Endothelial cell of umbilical vein (primary cell): ENCODE data around the gene SWAP70. TPM values are rescaled to one million over a fixed set of nuclear protein-coding genes. Genes with fewer than 3 reads are reported as not detected.
"Not testable (repeated sequence)": the region's sequence is repeated elsewhere in the genome, so short reads cannot be mapped to it uniquely, and the experiment has no call there.

Source experiments
- BruUV-seq: library from RNA; stranded (reverse); fragments of 400-500 nt; replicated peaks from 2 replicates; lab custom pipeline; 2021; lab: Mats Ljungman, UMichigan
- CTCF ChIA-PET: fragments of 300-600, 350-600 bp; sonication (Branson Sonifier 250); formaldehyde crosslinking; loops from one replicate; lab custom pipeline; 2021; ENCODE audit warnings: antibody characterized with exemption, inconsistent platforms; lab: Charles Lee
- POLR2A ChIA-PET: fragments of 300-600, 350-600 bp; sonication (Branson Sonifier 250); formaldehyde crosslinking; loops from one replicate; lab custom pipeline; 2021; ENCODE audit warnings: antibody characterized with exemption, inconsistent platforms; lab: Charles Lee
- DNase-seq: peaks from one replicate; pipeline ENCODE4 v3.0.0-alpha.2; 2011; ENCODE audit warnings: low read depth, low spot score
- FAIRE-seq: peaks from 2 replicates; lab custom pipeline; 2011; peaks lifted over from hg19 to GRCh38; lab: Jason Lieb, UNC
- H2AFZ ChIP-seq: 2 replicates; pipeline ENCODE4 v1.6.0; 2012; ENCODE audit warnings: low read depth, low read length, control low read depth, inconsistent platforms
- H3K27ac ChIP-seq: 2 replicates; pipeline ENCODE4 v1.5.1; 2011; ENCODE audit warnings: low read depth, mild to moderate bottlenecking, control low read depth, low read length, moderate library complexity; ENCODE audit not compliant: insufficient read depth
- H3K27me3 ChIP-seq, 2 experiments: 2 replicates each; pipeline versions ENCODE4 v1.6.0 to v1.6.1; 2011; ENCODE audit warnings: low read length in 2 of 2, mixed read lengths in 1 of 2; ENCODE audit not compliant: control insufficient read depth in 2 of 2, insufficient read depth in 2 of 2
- H3K36me3 ChIP-seq, 2 experiments: 2 replicates in 1 of 2; 3 replicates in 1 of 2; pipeline ENCODE4 v1.5.1; 2011; ENCODE audit warnings: low read length in 2 of 2, mild to moderate bottlenecking in 1 of 2, moderate library complexity in 1 of 2; ENCODE audit not compliant: control insufficient read depth in 2 of 2, insufficient read depth in 2 of 2; ENCODE audit errors: extremely low read depth in 1 of 2
- H3K4me1 ChIP-seq: 3 replicates; pipeline ENCODE4 v1.5.1; 2011; ENCODE audit warnings: mild to moderate bottlenecking, low read length; ENCODE audit not compliant: control insufficient read depth, insufficient read depth; ENCODE audit errors: extremely low read depth
- H3K4me2 ChIP-seq: 2 replicates; pipeline ENCODE4 v1.6.1; 2011; ENCODE audit warnings: low read length, control low read depth, mixed read lengths; ENCODE audit not compliant: insufficient read depth
- H3K4me3 ChIP-seq, 3 experiments: fragments of 200-600 bp in 1 of 3; sonication (generic), shearing (Covaris generic) in 1 of 3; replicated peaks in 1 of 3; 2 replicates each; pipeline ENCODE4 v1.5.1; 2011 to 2016; ENCODE audit warnings: control low read depth in 3 of 3, low read length in 3 of 3, mild to moderate bottlenecking in 2 of 3, inconsistent platforms in 1 of 3, low read depth in 1 of 3, moderate library complexity in 1 of 3; ENCODE audit not compliant: insufficient read depth in 1 of 3
- H3K79me2 ChIP-seq: 2 replicates; pipeline ENCODE4 v1.6.0; 2012; ENCODE audit warnings: low read length, inconsistent platforms; ENCODE audit not compliant: control insufficient read depth, insufficient read depth
- H3K9ac ChIP-seq: replicated peaks from 2 replicates; pipeline ENCODE3; 2011; ENCODE audit warnings: low read length, control low read depth; ENCODE audit not compliant: insufficient read depth; ENCODE audit errors: extremely low read depth
- H3K9me1 ChIP-seq: replicated peaks from 3 replicates; pipeline ENCODE4 v1.6.0; 2011; ENCODE audit warnings: mild to moderate bottlenecking, low read length; ENCODE audit not compliant: control insufficient read depth, insufficient read depth; ENCODE audit errors: extremely low read depth
- H3K9me3 ChIP-seq: replicated peaks from 2 replicates; pipeline ENCODE4 v1.5.1; 2012; ENCODE audit warnings: low read length, inconsistent platforms; ENCODE audit not compliant: control insufficient read depth, insufficient read depth
- H4K20me1 ChIP-seq: replicated peaks from 2 replicates; pipeline ENCODE3; 2011; ENCODE audit warnings: mild to moderate bottlenecking, low read length; ENCODE audit not compliant: control insufficient read depth, insufficient read depth; ENCODE audit errors: extremely low read depth
- CTCF ChIP-seq, 2 donors: IDR thresholded peaks; 1 replicate in 1 of 2; 2 replicates in 1 of 2; pipeline ENCODE4 v1.5.1; 2011; ENCODE audit warnings: low read length in 2 of 2, mild to moderate bottlenecking in 2 of 2, moderate library complexity in 2 of 2, control low read depth in 1 of 2, inconsistent platforms in 1 of 2, low read depth in 1 of 2; ENCODE audit not compliant: insufficient read depth in 1 of 2; ENCODE audit errors: extremely low read depth in 1 of 2
- EZH2 ChIP-seq: IDR thresholded peaks from 2 replicates; pipeline ENCODE4 v1.6.1; 2012; ENCODE audit warnings: borderline replicate concordance, low read depth, mild to moderate bottlenecking, moderate library complexity, low read length, inconsistent platforms; ENCODE audit not compliant: severe bottlenecking
- FOS ChIP-seq: IDR thresholded peaks from 2 replicates; pipeline ENCODE4 v1.6.1; 2011; ENCODE audit warnings: mild to moderate bottlenecking, low read length, moderate library complexity, borderline replicate concordance; ENCODE audit not compliant: insufficient read depth
- GATA2 ChIP-seq: IDR thresholded peaks from 2 replicates; pipeline ENCODE4 v1.7.0; 2011; ENCODE audit warnings: low read depth, mild to moderate bottlenecking, moderate library complexity, mixed read lengths, low read length; ENCODE audit not compliant: insufficient read length, insufficient read depth
- JUN ChIP-seq: IDR thresholded peaks from 2 replicates; pipeline ENCODE4 v1.6.1; 2011; ENCODE audit warnings: borderline replicate concordance, low read depth; ENCODE audit not compliant: insufficient read length, insufficient read depth
- MAX ChIP-seq: IDR thresholded peaks from 2 replicates; pipeline ENCODE4 v1.6.1; 2011; ENCODE audit not compliant: insufficient read depth, insufficient read length
- MYC ChIP-seq: IDR thresholded peaks from one replicate; pipeline ENCODE4 v1.6.1; 2011; ENCODE audit warnings: mild to moderate bottlenecking, low read depth, low read length
- POLR2A ChIP-seq: IDR thresholded peaks from 2 replicates; pipeline ENCODE4 v1.6.1; 2012; ENCODE audit warnings: low read depth, mild to moderate bottlenecking, control low read depth, low read length
- POLR2AphosphoS5 ChIP-seq: IDR thresholded peaks from 2 replicates; pipeline ENCODE4 v1.6.1; 2012; ENCODE audit warnings: low read depth, mild to moderate bottlenecking, control low read depth, low read length, moderate library complexity; ENCODE audit not compliant: insufficient read depth
- dilution Hi-C: fragments of 300-500 bp; cut with MboI; formaldehyde crosslinking; loops from one replicate; pipeline ENCODE4 v1.15.0; 2019; ENCODE audit warnings: low sequenced_read_pairs; ENCODE audit not compliant: extremely low pct_ligation_motif_present
- intact Hi-C: fragments of 100-400 bp; cut with micrococcal nuclease; formaldehyde crosslinking; loops from one replicate; pipeline ENCODE4 v1.10.0; 2022
- polyA plus RNA-seq, 4 experiments: library from polyadenylated mRNA; depleted of rRNA in 3 of 4; stranded (reverse) in 3 of 4; unstranded in 1 of 4; fragments of >200 nt; gene quantifications; 2 replicates each; pipeline versions ENCODE4 v1.2.1 to v1.2.3, GENCODE V29; 2011 to 2012; ENCODE audit warnings: missing spikeins in 1 of 4
- total RNA-seq: library from RNA; stranded (reverse); gene quantifications from 2 replicates; pipeline ENCODE4 v1.2.3, GENCODE V29; 2021

SWAP70 gene
- total and polyA plus RNA-seq, 2 donors (not counting 3 experiments of a cell fraction or from before 2014, with no cell fraction given) = 52.5 to 165 TPM

GRCh38 chr11:9704620-9705019, 40.7 kb downstream of the SWAP70 start:
- dilution Hi-C loops = no loop called here
- no TSS peak for BruUV-seq

GRCh38 chr11:9705361-9705760, 41.5 kb downstream of the SWAP70 start:
- H3K9ac ChIP-seq, H2AFZ ChIP-seq, H3K9me1 ChIP-seq, H3K36me3 ChIP-seq, BruUV-seq, H3K4me3 ChIP-seq, FAIRE-seq, H3K9me3 ChIP-seq, POLR2A ChIA-PET, dilution Hi-C loops, H4K20me1 ChIP-seq, DNase-seq, H3K27me3 ChIP-seq, H3K4me2 ChIP-seq, intact Hi-C loops, H3K27ac ChIP-seq: not testable (repeated sequence)
- H3K79me2 ChIP-seq = peaks cover 87% of the 10 kb centered on the region
- CTCF ChIA-PET = interaction anchor here (1.0 kb wide), 1 partner anchor 43 kb away, joined by 3 read pairs; no protein-coding TSS in a partner anchor
- H3K4me1 ChIP-seq = peaks cover 70% of the 10 kb centered on the region

More at GRCh38 chr11:9704620-9705019, 40.7 kb downstream of the SWAP70 start:
- no peaks in the 10 kb centered on the region for H3K27me3 ChIP-seq
- H3K9me1 ChIP-seq = peaks cover 2% of the 10 kb centered on the region
- intact Hi-C loops = no loop called here
- H4K20me1 ChIP-seq = no peaks in the 10 kb centered on the region
- peaks cover 70% of the 10 kb centered on the region for H3K4me1 ChIP-seq
- no peak overlapping the region for H2AFZ ChIP-seq
- H3K27ac ChIP-seq = no peak overlapping the region
- CTCF ChIA-PET = interaction anchor here (1.0 kb wide), 1 partner anchor 44 kb away, joined by 3 read pairs; no protein-coding TSS in a partner anchor
- TF ChIP-seq MAX = no peak
- no peak for TF ChIP-seq MYC
- no peak for TF ChIP-seq FOS
- TF ChIP-seq POLR2A = no peak
- TF ChIP-seq EZH2 = no peak
- TF ChIP-seq POLR2AphosphoS5 = no peak
- no peak for TF ChIP-seq GATA2
- no peak for TF ChIP-seq JUN
- no peak for TF ChIP-seq CTCF (IDR thresholded peaks at IDR 0.05; ENCODE audit: extremely low read depth in 1 of 2, insufficient read depth in 1 of 2, low read depth in 1 of 2, low read length in 2 of 2)
- POLR2A ChIA-PET = interaction anchor here (0.6 kb wide), 1 partner anchor 12 kb away, joined by 3 read pairs; no protein-coding TSS in a partner anchor
- H3K79me2 ChIP-seq = peaks cover 83% of the 10 kb centered on the region
- no peak overlapping the region for H3K4me2 ChIP-seq
- FAIRE-seq = no peak
- H3K9me3 ChIP-seq = no peaks in the 10 kb centered on the region
- H3K4me3 ChIP-seq = no peak overlapping the region
- DNase-seq = no peak
- no peak overlapping the region for H3K9ac ChIP-seq
- peaks cover 0 to 3% of the 10 kb centered on the region in 2 experiments for H3K36me3 ChIP-seq
